Activated naive CD8-positive, alpha-beta T cell (primary cell): ENCODE measurements around the gene PIK3R6.

Source experiments
- H3K27ac Mint-ChIP-seq: one replicate; pipeline ENCODE4 v1.8.0; 2021; ENCODE audit warnings: mixed read lengths
- H3K27me3 Mint-ChIP-seq: one replicate; pipeline ENCODE4 v1.8.0; 2021; ENCODE audit warnings: mixed read lengths
- H3K36me3 Mint-ChIP-seq: one replicate; pipeline ENCODE4 v1.8.0; 2021; ENCODE audit warnings: mixed read lengths
- H3K4me1 Mint-ChIP-seq: one replicate; pipeline ENCODE4 v1.8.0; 2021; ENCODE audit warnings: low read depth, mixed read lengths
- H3K4me3 Mint-ChIP-seq: one replicate; pipeline ENCODE4 v1.8.0; 2021; ENCODE audit warnings: mild to moderate bottlenecking, mixed read lengths
- H3K9me3 Mint-ChIP-seq: one replicate; pipeline ENCODE4 v1.8.0; 2021; ENCODE audit warnings: low read depth, mixed read lengths

The PIK3R6 gene, protein sequence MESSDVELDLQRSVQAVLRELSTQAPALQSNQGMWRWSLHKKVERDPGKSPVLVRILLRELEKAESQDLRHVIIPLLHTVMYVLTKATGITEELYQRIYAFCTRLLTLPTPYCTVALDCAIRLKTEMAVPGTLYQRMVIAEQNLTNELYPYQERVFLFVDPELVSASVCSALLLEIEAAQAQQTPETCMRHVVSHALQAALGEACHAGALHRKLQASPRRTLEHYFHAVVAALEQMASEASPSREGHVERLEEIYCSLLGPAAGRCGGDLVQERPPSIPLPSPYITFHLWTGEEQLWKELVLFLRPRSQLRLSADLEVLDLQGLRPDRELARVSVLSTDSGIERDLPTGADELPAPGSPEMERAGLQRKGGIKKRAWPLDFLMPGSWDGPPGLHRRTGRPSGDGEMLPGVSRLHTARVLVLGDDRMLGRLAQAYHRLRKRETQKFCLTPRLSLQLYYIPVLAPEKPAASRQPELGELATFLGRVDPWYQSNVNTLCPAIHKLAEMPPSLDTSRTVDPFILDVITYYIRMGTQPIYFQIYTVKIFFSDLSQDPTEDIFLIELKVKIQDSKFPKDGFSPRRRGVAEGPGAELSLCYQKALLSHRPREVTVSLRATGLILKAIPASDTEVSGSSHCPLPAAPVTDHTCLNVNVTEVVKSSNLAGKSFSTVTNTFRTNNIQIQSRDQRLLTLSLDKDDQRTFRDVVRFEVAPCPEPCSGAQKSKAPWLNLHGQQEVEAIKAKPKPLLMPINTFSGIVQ

DNA sequence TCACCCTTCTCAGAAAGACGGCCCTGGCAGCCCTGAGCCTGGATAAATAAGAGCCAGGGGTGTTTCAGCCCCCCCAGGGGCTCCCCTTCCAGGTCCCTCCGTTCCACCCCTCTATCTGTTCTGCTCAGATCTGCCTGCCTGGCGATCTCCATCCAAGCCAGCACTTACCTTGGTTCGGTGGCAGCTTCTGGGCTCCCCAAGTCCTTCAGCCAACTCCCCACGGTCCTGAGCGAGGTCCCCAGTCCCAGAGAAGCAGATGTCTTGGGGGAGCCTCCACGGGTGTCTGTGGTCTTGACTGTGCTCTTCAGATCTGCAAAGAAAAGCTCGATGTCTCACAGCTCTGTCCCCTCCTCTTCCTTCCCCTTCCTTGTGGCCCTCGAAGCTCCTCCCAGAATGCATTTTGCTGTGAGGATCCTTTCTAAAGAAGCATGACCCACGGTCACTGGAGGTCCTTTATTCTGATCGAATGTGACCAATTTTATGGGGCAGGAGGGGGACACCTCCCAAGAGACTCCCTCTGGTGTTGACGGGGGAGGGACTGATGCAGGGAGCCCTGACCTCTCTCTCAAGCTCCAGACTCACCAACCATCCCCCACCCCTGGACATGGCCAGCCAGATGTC, at the start of gene PIK3R6:
TSS of gene PIK3R6 (minus strand) at position 314 of the 621 bp plus-strand sequence. CDS start 17,880 bp downstream, outside the sequence.
- H3K27ac Mint-ChIP-seq = no peak within 1 kb of the TSS
- H3K36me3 Mint-ChIP-seq = peaks cover 3% of the 10 kb centered on the region
- H3K9me3 Mint-ChIP-seq = no peaks in the 10 kb centered on the region
- peak within 1 kb of the TSS; percentile 53 for H3K4me3 Mint-ChIP-seq
- H3K4me1 Mint-ChIP-seq = peaks cover 21% of the 10 kb centered on the region
- no peaks in the 10 kb centered on the region for H3K27me3 Mint-ChIP-seq

DNA sequence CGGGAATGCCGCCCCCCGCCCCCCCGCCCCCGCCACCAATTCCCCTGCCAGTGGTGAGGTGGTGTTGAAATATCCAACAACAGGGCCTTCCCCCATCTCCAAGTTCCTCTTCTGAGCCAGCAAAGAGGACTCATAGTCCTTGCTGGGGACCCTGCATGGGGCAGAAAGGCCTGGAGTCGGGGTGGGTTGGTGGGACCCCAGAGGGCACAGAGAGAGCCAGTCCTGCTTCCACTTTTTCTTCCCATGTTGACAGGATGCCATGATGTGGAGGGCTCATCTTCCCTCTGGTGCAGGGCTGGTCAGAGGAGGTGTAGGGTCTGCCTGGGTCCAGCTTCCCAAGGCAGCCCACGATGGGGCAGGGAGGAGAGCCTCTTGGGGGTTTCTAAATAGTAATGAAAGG, 49.0 kb upstream of the PIK3R6 start:
- peak overlapping the region; percentile 35 for H3K27ac Mint-ChIP-seq
- H3K4me3 Mint-ChIP-seq = no peak overlapping the region
- peaks cover 17% of the 10 kb centered on the region for H3K36me3 Mint-ChIP-seq
- H3K27me3 Mint-ChIP-seq = no peaks in the 10 kb centered on the region
- peaks cover 5% of the 10 kb centered on the region for H3K9me3 Mint-ChIP-seq
- peaks cover 48% of the 10 kb centered on the region for H3K4me1 Mint-ChIP-seq

DNA sequence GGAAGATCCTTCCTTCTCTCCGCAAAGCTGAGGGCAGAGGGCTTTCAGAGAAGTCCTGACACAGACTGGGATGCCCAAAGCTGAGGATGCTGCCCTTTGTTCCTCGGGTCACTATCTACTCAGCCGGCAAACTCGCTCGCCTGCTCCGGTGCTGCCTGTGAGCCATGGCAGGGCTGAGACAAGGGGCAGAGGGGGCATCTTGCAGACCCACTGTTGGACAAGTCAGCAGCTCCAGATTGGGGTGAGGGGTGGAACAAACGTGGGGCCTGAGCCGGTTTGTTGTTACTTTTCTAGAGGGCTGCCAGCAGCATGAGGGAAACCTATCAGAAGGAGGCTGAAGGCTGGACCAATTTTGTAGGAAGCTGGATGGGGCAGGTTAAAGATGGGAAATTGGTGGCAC, 47.1 kb upstream of the PIK3R6 start:
- no peaks in the 10 kb centered on the region for H3K27me3 Mint-ChIP-seq
- peaks cover 40% of the 10 kb centered on the region for H3K4me1 Mint-ChIP-seq
- H3K36me3 Mint-ChIP-seq = peaks cover 17% of the 10 kb centered on the region
- peaks cover 5% of the 10 kb centered on the region for H3K9me3 Mint-ChIP-seq
- no peak overlapping the region for H3K4me3 Mint-ChIP-seq
- no peak overlapping the region for H3K27ac Mint-ChIP-seq

DNA sequence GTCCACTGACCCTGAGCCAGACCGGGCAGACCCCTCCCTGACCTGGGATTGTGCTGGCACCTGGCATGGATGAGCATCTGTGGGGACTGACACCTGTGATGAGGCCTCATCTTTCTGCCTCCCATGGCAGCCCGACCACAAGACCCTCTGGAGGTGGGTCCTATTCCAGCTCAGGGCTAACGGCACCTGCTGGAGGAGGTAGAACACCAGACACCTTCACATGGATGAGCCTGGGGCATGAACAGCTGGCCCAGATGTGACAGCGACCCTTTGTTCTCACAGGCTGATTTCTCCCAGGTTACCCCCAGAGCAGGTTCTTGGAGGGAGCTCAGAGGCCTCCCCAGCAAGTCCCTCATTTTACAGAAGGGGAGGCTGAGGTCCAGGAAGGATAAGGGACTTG, 46.4 kb upstream of the PIK3R6 start:
- peak overlapping the region; percentile 66 for H3K27ac Mint-ChIP-seq

DNA sequence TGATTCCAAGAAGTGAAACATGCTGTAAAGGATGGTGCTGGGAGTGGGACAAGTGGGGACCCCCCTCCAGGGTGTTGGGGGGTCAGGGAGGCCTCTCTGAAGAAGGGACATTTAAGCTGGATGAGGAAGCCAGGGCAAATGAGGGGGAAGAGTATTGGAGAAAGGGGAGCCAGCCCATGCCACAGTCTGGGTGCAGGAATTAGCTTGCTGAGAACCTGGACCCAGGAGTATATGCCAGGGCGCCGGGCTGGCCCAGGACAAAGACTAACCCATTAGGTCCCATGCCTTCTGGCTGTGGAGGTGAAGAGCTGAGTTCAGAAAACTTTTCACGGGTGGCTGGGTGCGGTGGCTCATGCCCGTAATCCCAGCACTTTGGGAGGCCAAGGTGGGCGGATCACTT, 45.6 kb upstream of the PIK3R6 start:
- no peak overlapping the region for H3K4me3 Mint-ChIP-seq
- peaks cover 10% of the 10 kb centered on the region for H3K36me3 Mint-ChIP-seq
- H3K4me1 Mint-ChIP-seq = peaks cover 31% of the 10 kb centered on the region
- no peak overlapping the region for H3K27ac Mint-ChIP-seq
- no peaks in the 10 kb centered on the region for H3K27me3 Mint-ChIP-seq
- peaks cover 4% of the 10 kb centered on the region for H3K9me3 Mint-ChIP-seq

More for the DNA sequence above, 46.4 kb upstream of the PIK3R6 start:
- Mint-ChIP-seq H3K36me3 (peaks cover 10% of the 10 kb centered on the region), H3K4me1 (peaks cover 34% of the 10 kb centered on the region), H3K4me3 (no peak overlapping the region), H3K9me3 (peaks cover 5% of the 10 kb centered on the region), H3K27me3 (no peaks in the 10 kb centered on the region)

DNA sequence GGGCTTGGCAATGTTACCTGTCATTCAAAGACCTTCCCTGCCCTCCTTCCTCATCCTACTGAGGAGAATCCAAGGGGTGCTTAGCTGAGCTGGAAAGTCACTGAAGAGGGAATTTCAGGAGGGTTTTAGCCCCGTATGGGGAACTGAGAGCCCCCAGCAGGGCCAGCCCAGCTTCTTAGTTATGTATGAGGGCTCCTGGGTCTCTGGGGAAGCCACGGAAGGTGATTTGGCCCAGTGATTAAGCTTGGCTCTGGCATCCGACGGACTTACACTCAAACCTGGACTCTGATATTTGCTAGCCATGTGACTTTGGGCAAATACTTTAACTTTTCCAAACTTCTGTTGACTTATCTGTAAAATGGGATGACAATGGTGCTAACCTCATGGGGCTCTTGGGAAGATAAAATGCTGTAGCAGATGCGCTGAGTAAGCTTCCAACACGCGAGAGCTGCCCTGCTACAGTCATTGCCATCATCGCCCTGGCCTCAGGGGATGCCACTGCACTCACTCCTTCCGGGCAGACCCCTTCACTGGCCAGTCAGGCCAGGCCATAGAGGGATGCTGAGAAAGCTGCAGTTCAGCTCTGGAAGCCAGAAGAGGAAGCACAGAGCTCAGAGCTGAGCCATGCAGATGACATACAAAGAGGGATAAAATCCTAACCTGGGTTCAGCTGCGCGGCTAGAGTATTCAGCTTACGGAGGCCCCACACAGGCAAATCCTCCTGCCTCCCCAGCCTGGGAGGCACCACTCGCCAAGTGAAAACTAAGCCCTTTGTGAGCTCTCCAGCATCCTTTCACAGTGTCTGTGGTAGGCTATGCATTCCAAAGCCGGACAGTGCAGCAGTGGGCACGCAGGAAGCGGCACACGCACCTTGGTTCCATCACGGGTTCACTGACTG, 44.9 kb upstream of the PIK3R6 start:
- Mint-ChIP-seq H3K27me3 (no peaks in the 10 kb centered on the region), H3K9me3 (no peaks in the 10 kb centered on the region), H3K27ac (no peak overlapping the region), H3K4me3 (no peak overlapping the region), H3K36me3 (peaks cover 12% of the 10 kb centered on the region), H3K4me1 (peaks cover 31% of the 10 kb centered on the region)

DNA sequence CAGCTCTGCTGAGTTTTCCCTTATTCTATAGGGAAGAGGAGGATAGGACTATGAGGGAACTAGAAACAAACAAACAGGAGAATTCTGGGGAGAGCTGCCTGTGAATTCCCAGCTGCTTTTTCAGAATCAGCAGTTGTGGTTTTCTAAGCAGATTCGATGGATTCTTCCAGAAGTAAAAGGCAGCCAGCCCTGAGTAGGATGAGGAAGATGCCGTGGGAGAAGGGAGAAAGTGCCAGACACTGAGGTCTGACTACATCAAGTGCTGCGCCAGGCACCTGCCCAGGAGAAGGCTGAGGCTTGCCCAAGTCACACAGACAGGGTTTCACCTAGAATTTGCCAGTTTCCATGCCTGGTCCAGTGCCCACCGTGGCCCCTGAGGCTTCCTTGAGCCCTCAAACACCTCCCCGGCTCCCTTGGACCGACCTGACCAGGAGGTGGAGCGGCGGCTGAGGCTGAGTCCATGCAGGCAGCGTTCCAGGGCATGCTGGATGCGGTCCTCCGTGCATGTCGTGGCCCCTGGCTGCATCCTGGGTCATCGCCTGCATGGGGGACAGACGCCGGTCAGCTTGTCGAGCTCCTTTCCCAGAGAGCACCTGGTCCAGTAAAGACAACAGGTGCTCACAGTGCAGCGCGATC, 43.6 kb upstream of the PIK3R6 start:
- H3K9me3 Mint-ChIP-seq = no peaks in the 10 kb centered on the region
- H3K4me1 Mint-ChIP-seq = peaks cover 21% of the 10 kb centered on the region
- peaks cover 7% of the 10 kb centered on the region for H3K36me3 Mint-ChIP-seq

DNA sequence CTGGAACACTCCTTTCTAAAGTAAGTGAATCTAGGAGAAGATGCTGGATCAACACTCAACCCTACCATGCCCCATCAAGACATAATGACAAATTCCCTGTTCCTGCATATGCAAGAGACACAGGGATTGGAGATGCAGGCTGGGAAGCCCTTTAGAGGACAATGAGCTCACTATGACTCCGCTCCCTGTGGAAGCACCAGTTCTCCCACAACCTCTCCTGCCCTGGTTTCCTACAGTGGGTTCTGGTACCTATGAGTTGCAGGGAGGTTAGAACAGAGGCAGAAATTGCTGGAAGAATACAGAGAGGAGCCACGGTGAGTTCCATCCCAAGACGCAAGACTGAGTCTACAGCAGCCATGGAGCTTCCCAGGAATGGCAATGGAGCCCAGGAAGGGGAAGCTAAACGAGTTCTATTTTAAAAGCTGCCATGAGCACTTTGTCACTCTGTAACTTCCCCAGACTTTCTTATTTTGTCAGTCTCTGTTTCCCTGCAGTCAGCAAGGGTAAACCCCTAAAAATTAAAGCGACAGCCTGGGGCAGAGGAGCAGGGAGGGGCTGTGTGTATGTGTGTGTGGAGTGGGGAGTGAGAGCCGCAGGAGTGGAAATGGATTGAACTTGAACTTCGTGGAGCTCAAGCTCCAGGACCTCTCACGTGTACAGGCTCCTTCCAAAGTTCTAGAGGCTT, 42.3 kb upstream of the PIK3R6 start:
- Mint-ChIP-seq H3K4me3 (no peak overlapping the region), H3K27me3 (no peaks in the 10 kb centered on the region), H3K27ac (no peak overlapping the region), H3K4me1 (peaks cover 10% of the 10 kb centered on the region), H3K36me3 (peaks cover 10% of the 10 kb centered on the region), H3K9me3 (no peaks in the 10 kb centered on the region)

More for the DNA sequence above, 43.6 kb upstream of the PIK3R6 start:
- no peaks in the 10 kb centered on the region for H3K27me3 Mint-ChIP-seq
- H3K27ac Mint-ChIP-seq = peak overlapping the region; percentile 22
- no peak overlapping the region for H3K4me3 Mint-ChIP-seq

DNA sequence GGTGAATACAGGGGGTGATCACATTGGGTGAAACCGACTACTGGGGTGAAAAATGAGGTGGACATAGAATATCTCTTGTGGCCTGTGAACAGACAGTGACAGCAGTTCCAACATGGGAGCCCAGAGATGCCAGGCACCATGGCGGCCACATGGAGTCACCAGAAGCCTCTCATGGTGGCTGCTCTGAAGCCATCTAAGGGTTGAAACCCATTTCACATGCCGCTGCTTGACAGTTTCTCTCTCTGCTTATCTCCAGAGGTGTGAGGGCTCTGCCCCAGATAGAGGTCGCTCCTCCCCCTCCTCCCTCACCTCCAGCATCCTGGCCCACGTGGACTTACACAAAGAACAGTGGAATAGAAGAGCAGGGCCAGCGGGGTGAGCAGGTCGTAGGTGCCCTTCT, 37.9 kb upstream of the PIK3R6 start:
- no peak overlapping the region for H3K4me3 Mint-ChIP-seq
- peak overlapping the region; percentile 43 for H3K27ac Mint-ChIP-seq
- no peaks in the 10 kb centered on the region for H3K9me3 Mint-ChIP-seq
- peaks cover 26% of the 10 kb centered on the region for H3K4me1 Mint-ChIP-seq
- H3K36me3 Mint-ChIP-seq = peaks cover 15% of the 10 kb centered on the region
- no peaks in the 10 kb centered on the region for H3K27me3 Mint-ChIP-seq

DNA sequence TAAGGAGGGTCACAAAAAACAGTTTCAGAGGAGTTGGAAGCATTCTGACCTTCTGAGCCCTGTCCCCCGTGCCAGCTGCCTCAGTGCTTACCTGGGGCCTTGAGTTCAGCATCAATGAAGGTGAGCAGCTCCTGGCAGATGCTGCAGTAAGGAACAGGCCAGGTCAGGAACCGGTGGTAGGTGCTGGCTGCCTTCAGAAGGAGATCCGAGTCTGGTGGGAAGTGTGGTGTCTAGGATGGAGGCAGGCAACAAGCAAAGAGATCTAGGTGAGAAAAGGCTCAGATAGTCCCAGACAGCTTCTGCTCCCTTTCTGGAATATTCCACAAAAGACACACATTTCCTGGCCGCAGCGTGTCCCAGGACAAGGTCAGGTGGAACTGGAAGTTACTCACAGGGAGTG, 37.2 kb upstream of the PIK3R6 start:
- H3K4me1 Mint-ChIP-seq = peaks cover 32% of the 10 kb centered on the region
- H3K27me3 Mint-ChIP-seq = no peaks in the 10 kb centered on the region
- no peaks in the 10 kb centered on the region for H3K9me3 Mint-ChIP-seq
- H3K4me3 Mint-ChIP-seq = no peak overlapping the region
- H3K27ac Mint-ChIP-seq = peak overlapping the region; percentile 42
- H3K36me3 Mint-ChIP-seq = peaks cover 15% of the 10 kb centered on the region

DNA sequence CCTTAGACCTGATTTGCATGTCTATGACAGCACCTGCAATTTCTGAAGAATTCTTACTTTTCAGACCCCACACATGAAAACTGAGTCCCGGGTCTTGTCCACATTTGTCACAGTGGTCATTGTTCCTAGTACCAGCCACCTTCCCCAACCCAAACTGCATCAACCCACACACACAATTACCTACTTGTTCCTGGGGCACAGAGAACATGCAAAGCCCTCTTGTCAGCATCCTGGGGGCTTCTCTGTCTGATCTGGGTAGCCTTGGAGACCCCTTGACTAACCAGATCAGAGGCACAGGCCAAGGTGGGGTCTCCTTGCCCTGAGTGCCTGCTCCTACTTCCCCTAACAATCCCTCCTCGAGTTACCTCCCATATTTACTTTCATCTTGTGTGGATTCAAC, 36.7 kb upstream of the PIK3R6 start:
- peaks cover 34% of the 10 kb centered on the region for H3K4me1 Mint-ChIP-seq
- no peak overlapping the region for H3K4me3 Mint-ChIP-seq
- peaks cover 15% of the 10 kb centered on the region for H3K36me3 Mint-ChIP-seq
- H3K27ac Mint-ChIP-seq = peak overlapping the region; percentile 3
- no peaks in the 10 kb centered on the region for H3K9me3 Mint-ChIP-seq
- H3K27me3 Mint-ChIP-seq = no peaks in the 10 kb centered on the region

DNA sequence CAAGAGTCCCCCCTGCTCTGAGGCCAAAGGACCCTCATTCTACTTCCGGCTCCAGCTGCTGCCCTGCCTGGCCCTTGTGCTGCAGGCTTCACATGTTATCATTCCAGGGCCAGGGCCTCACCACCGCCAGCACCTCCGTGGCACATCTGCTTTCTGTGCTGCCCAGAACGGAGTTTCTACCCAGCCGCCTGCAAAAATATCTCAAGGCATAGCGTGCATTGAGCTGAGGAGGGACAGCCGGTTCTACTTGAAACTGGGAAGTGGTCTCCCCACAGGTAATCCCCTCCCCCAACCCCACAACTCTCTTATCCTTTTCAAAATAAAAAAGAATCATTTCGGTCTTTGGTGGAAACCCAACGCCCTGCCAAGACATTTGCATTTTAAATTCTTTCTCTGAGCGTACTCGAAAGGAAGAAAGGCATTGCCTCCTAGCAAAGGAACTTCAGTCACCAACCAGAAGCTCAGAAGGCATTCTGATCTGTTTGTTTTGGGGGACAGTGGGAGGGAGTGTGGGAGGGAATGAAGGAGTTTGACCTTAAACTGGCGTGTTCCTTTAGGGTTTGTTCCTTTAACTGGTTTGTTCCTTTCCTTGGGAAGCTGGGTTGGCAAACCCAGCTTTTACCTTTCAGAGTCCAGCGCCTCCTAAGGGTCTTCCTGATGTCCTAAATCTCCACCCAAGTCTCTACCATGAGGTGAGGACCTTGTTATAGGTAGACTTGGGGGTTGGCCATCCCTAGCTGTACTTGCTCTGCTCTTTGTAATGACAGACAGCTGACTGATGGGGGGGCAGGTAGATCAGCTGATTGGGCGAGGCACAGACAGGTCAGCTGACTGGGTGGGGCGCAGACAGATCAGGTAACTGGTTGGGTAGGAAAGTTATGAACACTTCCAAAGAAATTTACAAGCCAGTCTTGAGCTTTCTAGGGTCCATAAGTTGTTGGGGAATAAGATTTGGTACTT, 33.4 kb upstream of the PIK3R6 start:
- Mint-ChIP-seq H3K27ac (peak overlapping the region; percentile 64), H3K4me1 (peaks cover 67% of the 10 kb centered on the region), H3K36me3 (peaks cover 22% of the 10 kb centered on the region), H3K4me3 (peak overlapping the region; percentile 40), H3K27me3 (no peaks in the 10 kb centered on the region), H3K9me3 (no peaks in the 10 kb centered on the region)

DNA sequence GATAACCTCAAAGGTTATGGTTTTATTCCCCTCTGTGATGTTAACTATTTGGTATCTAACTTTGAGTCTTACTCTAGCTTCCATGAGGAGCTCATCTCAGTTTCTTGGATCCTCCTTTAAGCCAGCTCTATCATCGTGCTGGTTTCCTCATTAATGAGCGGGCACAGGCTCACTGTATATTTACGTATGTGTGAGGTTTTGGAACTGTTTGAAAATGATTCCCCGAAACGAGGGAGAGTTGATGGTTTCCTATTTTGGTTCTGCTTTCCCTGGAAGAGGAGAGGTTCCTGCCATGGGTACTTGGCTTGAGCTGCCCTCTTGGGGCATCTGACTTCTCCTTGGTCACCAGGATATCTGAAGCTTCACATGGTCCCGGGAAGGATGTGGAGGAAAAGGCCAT, 32.7 kb upstream of the PIK3R6 start:
- H3K9me3 Mint-ChIP-seq = no peaks in the 10 kb centered on the region
- H3K27me3 Mint-ChIP-seq = no peaks in the 10 kb centered on the region
- H3K36me3 Mint-ChIP-seq = peaks cover 19% of the 10 kb centered on the region
- peak overlapping the region; percentile 40 for H3K4me3 Mint-ChIP-seq
- H3K4me1 Mint-ChIP-seq = peaks cover 74% of the 10 kb centered on the region
- H3K27ac Mint-ChIP-seq = peak overlapping the region; percentile 68
